ENCODE measurements around the gene CAMK1D.

CAMK1D gene

DNA sequence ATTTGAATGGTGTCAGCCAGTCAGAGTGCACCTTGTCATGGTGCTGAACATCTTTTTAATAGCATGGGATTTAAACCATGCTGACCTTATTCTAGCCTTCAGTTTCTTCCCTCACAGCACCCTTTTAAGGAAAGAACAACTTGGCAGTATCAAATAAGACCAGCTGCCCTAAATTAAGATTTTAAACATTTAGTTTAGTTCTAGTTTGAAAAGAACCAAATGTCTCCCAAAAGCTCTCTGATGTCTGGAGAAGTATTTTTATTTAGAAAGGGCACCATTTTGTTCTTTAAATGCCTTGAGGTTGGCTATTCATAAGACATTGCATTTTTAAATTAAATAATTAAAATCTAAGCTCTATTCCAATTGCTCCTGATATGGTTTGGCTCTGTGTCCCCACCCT, 531.1 kb downstream of the CAMK1D start:
- no peak overlapping the region for H3K9ac ChIP-seq
- H3K4me1 ChIP-seq (ENCODE audit: low read depth, poor library complexity, severe bottlenecking) = no peaks in the 10 kb centered on the region
- H3K4me3 ChIP-seq (IDR thresholded peaks at IDR 0.05; ENCODE audit: insufficient read depth, low read depth, low read length) = no peak overlapping the region
- TF ChIP-seq, protein P1, sequence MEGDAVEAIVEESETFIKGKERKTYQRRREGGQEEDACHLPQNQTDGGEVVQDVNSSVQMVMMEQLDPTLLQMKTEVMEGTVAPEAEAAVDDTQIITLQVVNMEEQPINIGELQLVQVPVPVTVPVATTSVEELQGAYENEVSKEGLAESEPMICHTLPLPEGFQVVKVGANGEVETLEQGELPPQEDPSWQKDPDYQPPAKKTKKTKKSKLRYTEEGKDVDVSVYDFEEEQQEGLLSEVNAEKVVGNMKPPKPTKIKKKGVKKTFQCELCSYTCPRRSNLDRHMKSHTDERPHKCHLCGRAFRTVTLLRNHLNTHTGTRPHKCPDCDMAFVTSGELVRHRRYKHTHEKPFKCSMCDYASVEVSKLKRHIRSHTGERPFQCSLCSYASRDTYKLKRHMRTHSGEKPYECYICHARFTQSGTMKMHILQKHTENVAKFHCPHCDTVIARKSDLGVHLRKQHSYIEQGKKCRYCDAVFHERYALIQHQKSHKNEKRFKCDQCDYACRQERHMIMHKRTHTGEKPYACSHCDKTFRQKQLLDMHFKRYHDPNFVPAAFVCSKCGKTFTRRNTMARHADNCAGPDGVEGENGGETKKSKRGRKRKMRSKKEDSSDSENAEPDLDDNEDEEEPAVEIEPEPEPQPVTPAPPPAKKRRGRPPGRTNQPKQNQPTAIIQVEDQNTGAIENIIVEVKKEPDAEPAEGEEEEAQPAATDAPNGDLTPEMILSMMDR (conservative IDR thresholded peaks at IDR 0.05; ENCODE audit: low read depth, low read length) = no peak
- H3K79me2 ChIP-seq (ENCODE audit: insufficient read depth, low read depth) = no peaks in the 10 kb centered on the region
- H3K36me3 ChIP-seq (ENCODE audit: insufficient read depth) = no peaks in the 10 kb centered on the region
- no peaks in the 10 kb centered on the region for H4K20me1 ChIP-seq (ENCODE audit: insufficient read depth)
- H2AFZ ChIP-seq (ENCODE audit: low read depth) = no peak overlapping the region
- H3K27me3 ChIP-seq (ENCODE audit: insufficient read depth, low read depth) = no peaks in the 10 kb centered on the region
- no peak overlapping the region for H3K4me2 ChIP-seq
- no peak overlapping the region for H3K27ac ChIP-seq

DNA sequence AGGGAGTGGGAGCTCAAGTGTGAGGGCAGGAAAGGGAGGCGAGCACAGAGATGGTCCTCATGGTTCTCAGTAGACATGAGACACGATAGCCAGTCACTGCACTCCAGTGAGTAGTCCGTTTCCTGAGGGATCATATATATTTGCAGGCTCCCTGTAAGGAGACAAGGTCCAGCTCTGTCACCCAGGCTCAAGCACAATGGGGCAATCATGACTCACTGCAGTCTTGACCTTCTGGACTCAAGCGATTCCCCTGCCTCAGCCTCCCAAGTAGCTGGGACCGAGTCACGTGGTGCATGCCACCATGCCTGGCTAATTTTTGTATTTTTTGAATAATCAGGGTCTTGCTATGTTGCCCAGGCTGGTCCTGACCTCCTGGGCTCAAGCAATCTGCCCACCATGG, 535.5 kb downstream of the CAMK1D start:
- TF ChIP-seq, protein P1 (conservative IDR thresholded peaks at IDR 0.05; ENCODE audit: low read depth, low read length) = no peak
- H3K79me2 ChIP-seq (ENCODE audit: insufficient read depth, low read depth) = no peaks in the 10 kb centered on the region
- H3K9ac ChIP-seq = no peak overlapping the region
- H3K36me3 ChIP-seq (ENCODE audit: insufficient read depth) = no peaks in the 10 kb centered on the region
- no peaks in the 10 kb centered on the region for H3K4me1 ChIP-seq (ENCODE audit: low read depth, poor library complexity, severe bottlenecking)
- no peaks in the 10 kb centered on the region for H3K27me3 ChIP-seq (ENCODE audit: insufficient read depth, low read depth)
- H3K27ac ChIP-seq = no peak overlapping the region
- H3K4me2 ChIP-seq = no peak overlapping the region
- H2AFZ ChIP-seq (ENCODE audit: low read depth) = no peak overlapping the region
- no peaks in the 10 kb centered on the region for H4K20me1 ChIP-seq (ENCODE audit: insufficient read depth)
- no peak overlapping the region for H3K4me3 ChIP-seq (IDR thresholded peaks at IDR 0.05; ENCODE audit: insufficient read depth, low read depth, low read length)
